Body of pancreas (tissue), 4 donors: Measurements from ENCODE around the gene PTPRN2.

Experiments used
- CTCF ChIP-seq, 7 experiments: fragments of 450-650 bp in 4 of 7; fragments of 200-600 bp in 3 of 7; sonication (generic) in 3 of 7; IDR thresholded peaks; one replicate each; pipeline ENCODE4 v1.5.1; 2016 to 2019; ENCODE audit warnings: antibody characterized with exemption in 7 of 7
- POLR2A ChIP-seq, 3 donors: fragments of 450-650 bp; IDR thresholded peaks; one replicate each; pipeline ENCODE4 v1.6.1; 2016; ENCODE audit warnings: antibody characterized with exemption in 3 of 3, mild to moderate bottlenecking in 2 of 3

- TF ChIP-seq CTCF (IDR thresholded peaks at IDR 0.05) (no peak), POLR2A (IDR thresholded peaks at IDR 0.05) (no peak)
Measured at GRCh38 chr7:157979636-157980340, 607.8 kb downstream of the PTPRN2 start.
